GM19452 (cell line): ENCODE measurements around the gene LRRC74B.

Experiments used
- ATAC-seq: cut with Tn5 transposase; IDR thresholded peaks from one replicate; pipeline ENCODE4 v1.9.1; 2021; ENCODE audit not compliant: unreplicated experiment

The LRRC74B gene

DNA sequence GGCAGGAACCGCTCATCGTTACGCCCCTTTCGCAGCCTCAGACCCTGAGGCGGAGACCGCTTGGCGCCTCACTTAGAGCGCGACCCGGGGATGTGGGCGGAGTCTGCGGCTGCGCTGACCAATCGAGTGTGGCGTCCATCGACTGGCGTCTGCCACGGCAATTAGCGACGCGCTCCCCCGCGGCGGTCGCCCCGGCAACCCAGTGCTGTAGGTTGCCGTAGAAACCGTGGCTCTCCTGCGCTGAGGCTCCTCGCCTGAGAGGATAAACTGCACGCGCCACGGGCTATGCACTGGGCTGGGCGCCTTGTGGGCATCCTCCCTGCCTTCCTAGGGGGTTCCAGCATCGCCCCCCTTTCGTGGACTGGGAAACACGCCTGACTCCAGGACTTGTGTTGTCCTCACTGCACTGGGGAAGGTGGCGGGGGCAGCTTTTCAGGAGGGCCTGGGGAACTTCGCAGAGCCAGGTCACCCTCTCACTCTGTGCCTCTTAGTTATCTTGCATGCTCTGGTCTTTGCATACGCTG lies 31.5 kb upstream of the LRRC74B start:
- ATAC-seq: peak; percentile 87

GRCh38 chr22:21014726-21015465 lies 30.9 kb upstream of the LRRC74B start, which contains the start of gene P2RX6:
Gene P2RX6 (plus strand): TSS chr22:21015165. CDS start chr22:21015175, 10 bp downstream.
- no peak for ATAC-seq

DNA sequence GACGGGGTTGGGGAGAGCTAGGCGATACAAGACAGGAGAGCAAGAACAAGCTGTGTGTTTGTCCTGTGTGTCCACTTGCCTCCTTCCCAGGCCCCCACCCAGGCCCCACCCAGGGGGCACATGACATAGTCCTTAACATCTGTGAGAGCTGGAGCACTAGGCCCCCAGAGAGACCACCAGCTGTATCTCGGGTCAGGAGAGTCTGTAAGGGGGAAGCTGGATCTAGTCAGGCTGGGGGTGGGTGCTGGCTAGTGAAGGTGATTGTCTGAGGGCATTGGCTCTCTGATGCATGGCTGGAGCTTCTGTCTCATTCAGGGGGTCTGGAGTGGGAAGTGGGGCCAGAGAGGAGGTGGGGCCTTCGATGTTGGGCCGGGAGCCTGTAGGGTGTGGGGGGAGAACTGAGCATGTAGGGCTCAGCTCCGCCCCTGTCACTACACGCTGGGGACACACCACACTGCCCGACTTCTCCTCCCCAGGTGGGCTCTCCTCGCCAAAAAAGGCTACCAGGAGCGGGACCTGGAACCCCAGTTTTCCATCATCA lies 30.2 kb upstream of the LRRC74B start:
- ATAC-seq: no peak

DNA sequence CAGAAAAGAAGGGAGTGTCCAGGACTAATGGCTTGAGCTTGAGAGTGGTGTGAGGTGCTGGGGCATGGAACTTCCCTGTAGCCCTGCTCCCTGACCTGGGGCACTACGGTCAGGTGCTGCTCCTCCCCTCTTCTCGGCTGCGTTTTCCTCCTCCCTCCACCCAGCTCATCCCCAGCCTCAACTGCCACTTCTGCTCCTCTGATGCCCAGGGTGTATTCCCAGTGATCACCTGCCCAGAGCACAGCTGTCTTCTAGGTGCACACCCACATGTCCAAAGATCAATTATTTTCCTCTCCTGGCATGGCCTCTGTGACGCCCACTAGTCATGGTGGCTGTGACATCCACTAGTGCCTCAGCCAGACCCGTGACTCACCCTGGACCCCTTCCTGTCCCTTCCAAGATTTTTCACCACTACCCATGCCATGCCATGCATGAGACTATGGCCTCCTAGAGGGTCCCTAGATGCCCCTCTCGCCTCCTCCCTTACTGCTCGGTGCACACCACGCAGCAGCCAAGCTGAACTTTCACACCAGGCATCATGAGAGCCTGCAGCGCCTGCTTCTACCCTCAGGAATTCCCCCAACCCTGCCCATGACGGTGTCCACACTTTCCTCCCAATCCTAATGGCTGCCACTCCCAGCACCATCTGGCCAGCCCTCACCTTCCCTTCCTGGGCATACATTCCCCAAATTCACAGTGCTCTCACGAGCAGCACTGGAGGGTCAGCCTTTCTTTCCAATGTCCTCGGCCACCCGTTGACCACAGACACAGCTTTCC lies 28.9 kb upstream of the LRRC74B start:
- no peak for ATAC-seq

DNA sequence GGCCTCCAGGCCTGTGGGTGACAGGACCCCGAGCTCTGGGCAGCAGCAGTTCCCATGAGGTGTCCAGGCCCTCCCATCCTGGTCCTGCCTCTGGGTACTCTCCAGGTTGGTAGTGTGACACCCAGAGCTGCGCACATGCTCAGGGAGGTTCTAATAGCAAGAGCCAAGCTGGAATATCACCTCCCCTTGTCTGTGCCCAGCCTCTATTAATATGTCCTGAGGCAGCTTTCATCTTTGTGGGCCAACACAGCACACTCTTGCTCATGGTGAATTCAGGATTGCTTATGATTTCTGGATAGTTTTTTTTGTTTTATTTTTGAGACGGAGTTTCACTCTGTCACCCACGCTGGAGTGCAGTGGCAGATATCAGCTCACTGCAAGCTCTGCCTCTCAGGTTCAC lies 27.4 kb upstream of the LRRC74B start:
- no peak for ATAC-seq

DNA sequence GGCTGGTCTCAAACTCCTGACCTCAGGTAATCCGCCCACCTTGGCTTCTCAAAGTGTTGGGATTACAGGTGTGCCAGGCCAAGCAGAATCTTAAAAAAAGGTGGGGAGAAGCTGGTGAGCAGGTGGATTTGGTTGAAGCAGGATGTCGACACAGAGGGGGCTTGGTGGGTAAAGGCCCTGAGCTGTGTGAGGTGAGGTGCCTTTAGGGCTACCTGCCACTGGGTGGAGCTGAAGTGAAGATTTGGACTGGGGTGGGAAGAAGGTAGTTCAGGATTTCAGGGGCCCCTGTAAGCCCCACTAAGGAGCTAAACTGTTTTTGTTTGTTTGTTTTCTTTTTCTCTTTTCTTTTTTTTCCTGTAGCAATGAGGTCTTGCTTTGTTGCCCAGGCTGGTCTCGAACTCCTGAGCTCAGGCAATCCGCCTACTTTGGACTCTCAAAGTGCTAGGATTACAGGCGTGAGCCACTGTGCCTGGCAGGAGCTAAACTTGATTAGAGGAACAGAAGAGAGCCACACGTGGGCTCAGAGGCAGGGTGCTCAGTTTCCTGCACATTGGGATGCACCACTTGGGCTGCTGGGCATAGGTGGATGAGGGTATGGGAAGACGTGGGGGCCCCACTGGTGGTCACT lies 24.8 kb upstream of the LRRC74B start:
- ATAC-seq: no peak

- ATAC-seq: no peak
Measured at GRCh38 chr22:21022507-21022906, 23.2 kb upstream of the LRRC74B start.

GRCh38 chr22:21022955-21023614 lies 22.7 kb upstream of the LRRC74B start:
- ATAC-seq: no peak

- ATAC-seq: no peak
Measured at GRCh38 chr22:21025266-21025665, 20.5 kb upstream of the LRRC74B start.

DNA sequence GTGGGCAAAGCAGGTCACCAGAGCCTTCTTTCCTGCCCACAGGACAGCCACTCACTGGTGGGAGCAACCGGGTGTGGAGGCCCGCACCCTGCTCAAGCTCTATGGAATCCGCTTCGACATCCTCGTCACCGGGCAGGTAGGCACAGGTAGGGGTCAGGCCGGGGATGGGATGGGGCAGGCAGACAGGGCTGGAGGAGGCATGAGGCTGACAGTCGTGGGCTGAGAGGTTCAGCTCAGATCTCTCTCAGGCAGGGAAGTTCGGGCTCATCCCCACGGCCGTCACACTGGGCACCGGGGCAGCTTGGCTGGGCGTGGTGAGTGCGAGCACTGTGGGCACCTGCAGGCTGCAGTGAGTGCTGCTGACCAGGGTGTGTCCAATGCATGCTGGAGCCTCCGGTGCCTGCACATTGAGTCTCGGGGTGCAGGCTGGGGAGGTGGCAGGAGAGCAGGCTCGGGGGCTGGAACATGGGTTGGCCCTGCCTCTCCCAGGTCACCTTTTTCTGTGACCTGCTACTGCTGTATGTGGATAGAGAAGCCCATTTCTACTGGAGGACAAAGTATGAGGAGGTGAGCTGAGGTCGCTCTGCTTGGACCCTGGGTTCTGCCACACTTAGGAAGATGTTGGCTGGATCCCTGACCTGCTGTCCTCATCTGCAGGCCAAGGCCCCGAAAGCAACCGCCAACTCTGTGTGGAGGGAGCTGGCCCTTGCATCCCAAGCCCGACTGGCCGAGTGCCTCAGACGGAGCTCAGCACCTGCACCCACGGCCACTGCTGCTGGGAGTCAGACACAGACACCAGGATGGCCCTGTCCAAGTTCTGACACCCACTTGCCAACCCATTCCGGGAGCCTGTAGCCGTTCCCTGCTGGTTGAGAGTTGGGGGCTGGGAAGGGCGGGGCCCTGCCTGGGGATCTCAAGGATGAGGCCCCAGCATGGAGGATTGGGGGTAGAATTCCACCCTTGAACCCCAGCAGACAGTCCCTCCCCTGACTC lies 19.7 kb upstream of the LRRC74B start:
- ATAC-seq: no peak

GRCh38 chr22:21026783-21027692 lies 18.7 kb upstream of the LRRC74B start:
- no peak for ATAC-seq

DNA sequence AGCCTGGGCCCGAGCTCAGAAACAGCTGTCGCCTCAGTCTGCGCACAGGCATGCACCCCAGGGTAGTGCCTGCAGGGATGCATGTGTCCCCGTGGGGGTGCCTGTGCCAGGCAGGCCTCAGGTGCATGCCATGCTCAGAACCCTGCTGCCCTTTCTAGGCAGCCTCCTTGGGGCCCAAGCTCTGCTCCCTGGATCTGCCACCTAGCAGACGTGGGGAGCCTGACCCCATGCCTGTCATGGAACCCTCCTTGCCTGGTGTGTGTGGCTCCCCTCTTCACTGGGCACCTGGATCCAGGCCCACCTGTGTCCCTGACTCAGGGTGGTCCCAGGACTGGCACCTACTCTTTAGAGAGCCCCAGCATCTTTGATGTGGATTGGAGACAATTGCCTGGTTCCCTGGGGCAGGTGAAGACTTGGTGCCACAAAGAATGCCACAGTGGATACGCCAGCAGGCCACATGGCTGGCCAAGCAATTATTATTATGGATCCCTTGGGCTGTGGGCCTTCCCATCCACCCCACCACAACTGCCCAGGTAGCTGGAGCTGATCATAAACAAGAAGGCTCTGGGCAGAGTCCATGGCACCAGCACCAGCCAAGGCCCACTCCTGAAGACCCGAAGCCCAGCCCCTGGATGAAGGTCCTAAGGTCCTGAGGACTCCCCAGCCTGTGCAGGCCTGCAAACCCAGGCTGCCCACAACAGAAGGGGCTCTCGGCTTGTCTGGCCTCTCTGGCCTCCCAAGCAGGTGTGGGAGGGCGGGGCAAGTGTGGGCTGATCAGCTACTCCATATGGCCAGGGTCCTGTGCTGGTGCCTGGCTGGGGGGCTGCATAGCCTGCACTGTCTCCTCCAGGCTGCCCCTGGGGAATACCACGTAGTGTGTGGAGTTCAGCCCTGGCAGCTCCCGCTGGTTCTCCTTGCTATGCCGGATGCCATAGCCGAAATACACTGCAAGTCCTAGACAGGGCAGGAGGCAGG lies 17.2 kb upstream of the LRRC74B start:
- no peak for ATAC-seq

GRCh38 chr22:21029486-21030025 lies 16.2 kb upstream of the LRRC74B start:
- no peak for ATAC-seq

GRCh38 chr22:21030032-21030431 lies 15.7 kb upstream of the LRRC74B start:
- no peak for ATAC-seq

DNA sequence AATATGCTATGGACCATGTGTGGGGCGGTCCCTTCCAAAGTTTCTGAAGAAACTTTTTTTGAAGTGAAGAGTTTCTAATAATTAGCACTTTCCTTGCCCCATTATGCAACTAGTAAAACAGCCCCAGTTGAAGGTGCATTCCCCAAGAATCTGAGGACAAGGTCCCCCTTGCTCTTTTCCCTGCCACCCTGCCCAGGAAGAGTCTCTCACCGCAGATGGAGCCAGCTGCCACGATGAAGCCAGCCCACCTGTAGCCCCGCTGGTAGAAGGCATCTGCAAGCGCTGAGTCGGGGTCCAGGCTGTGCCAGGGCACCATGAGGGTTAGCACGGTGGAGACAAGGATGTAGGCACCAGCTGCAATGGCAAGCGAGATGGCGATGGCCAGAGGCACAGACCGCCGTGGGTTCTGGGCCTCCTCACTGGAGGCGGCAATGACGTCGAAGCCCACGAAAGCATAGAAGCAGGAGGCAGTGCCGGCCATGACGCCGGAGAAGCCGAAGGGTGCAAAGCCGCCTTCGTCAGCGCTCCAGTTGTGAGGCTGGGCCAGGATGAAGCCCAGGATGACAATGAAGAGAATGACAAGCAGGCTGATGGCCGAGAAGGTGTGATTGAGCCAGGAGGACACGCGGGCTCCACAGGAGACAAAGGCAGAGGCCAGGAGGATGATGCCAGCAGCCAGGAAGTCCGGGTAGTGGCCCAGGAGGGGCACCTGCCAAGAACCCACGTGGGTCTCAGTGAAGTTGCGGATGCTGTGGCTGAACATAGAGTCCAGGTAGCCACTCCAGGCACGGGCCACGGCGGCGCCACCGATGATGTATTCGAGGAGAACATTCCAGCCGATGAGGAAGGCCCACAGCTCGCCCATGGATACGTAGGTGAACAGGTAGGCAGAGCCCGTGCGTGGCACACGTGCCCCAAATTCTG lies 14.9 kb upstream of the LRRC74B start:
- ATAC-seq: no peak

DNA sequence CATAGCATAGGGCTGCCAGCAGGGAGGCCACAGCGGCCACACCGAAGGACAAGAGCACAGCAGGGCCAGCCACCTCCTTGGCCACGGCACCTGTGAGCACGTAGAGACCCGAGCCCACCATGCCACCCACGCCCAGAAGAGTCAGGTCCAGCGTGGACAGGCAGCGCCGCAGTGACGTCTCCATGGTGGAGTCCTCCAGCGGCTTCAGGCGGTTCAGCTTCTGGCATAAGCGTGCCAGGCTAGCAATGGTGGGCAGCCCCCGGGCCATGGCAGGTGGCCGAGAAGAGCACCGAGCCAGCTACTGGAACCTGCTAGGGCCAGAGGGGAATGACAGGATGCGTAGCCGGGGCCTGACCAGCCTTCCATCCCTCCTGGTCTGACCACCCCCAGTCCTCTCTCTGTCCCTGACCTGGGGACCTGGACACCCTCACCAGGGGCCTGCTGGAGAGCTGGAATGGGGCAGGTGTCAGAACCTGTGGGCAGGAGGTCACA lies 14.2 kb upstream of the LRRC74B start:
- no peak for ATAC-seq
